NCI-H524 (cell line): ENCODE data around the gene PON2.
A peak's percentile ranks its signal among the peaks of the same experiment; 100 is the strongest.
"Not testable (repeated sequence)": the region's sequence is repeated elsewhere in the genome, so short reads cannot be mapped to it uniquely, and the experiment has no call there.

ENCODE experiments used
- DNase-seq, 2 experiments: peaks; one replicate each; lab custom pipeline; 2025; lab: John Stamatoyannopoulos, UW

The PON2 gene

GRCh38 chr7:95434557-95435421, at the start of gene PON2:
Gene PON2 (minus strand): TSS chr7:95435028. CDS start chr7:95434951, 77 bp downstream.
- peak in 1 of 2 experiments; percentile 50 for DNase-seq

- DNase-seq = no peak
Measured at GRCh38 chr7:95482424-95482823, 47.6 kb upstream of the PON2 start.

- DNase-seq = peak; percentile 48 to 62
Measured at GRCh38 chr7:95481271-95482165, 46.7 kb upstream of the PON2 start.

DNA sequence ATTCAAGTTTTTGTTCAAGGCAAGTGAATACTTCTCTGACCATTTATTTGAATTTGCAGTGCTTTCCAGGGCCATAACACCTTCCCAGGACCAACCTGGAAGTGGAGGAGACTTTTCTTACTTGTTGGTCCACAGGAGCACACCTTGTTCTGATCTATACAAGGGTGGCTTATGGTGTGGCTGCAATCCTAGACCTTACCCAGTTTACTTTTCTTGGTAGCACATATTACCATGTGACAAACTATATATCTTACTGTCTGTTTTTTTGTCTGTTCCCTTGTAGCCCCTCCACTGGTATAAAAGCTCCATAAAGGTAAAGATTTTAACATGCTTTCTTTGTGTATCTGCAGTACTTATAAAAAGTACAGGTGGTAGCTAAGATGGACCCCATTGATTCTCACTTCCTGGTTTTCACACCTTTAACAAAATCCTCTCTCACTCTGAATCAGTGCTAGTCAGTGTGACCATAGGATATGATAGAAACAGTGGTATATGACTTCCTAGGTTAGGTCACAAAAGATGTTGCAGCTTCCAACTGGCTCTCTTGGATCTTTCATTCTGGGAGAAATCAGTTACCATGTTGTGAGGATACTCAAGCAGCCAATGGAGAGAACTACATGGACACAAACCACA, 45.3 kb upstream of the PON2 start:
- no peak for DNase-seq

GRCh38 chr7:95478272-95479037, 43.6 kb upstream of the PON2 start:
- DNase-seq = peak; percentile 48 to 66

DNA sequence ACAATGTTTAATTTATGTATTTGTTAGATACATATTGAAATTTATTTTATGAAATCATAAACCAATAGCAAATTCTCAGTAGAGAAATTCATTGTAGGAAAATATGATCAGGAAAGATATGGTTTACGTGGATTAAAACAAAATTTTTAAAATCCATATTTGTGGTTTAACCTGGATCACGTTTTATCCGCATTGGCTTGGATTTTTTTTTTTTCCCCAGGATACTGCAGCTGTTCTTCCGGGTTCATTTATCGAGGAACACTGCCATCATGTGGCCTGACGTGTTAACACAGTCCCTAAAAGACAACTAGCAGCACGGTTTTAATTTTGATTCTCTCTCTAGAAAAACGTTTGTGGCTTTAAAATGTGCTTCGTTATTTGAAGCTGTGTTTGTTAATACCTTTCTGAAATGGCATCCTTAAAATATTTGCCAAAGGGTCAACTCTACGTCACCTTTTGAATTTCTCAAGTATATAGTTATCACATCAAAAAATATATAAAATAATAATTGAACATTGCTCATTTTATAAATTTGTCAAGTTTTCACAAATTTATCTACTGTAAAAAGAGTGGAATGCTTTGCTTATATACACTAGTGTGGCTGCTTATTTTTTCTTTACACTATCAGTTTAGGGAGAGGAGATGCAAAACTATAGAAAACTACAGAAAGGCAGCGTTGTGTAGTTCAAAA, 42.2 kb upstream of the PON2 start:
- DNase-seq = peak; percentile 61 to 76

- peak in 1 of 2 experiments; percentile 17 for DNase-seq
Measured at GRCh38 chr7:95476072-95476847, 41.4 kb upstream of the PON2 start.

- DNase-seq = peak; percentile 94 to 96
Measured at GRCh38 chr7:95473276-95473985, 38.6 kb upstream of the PON2 start.

DNA sequence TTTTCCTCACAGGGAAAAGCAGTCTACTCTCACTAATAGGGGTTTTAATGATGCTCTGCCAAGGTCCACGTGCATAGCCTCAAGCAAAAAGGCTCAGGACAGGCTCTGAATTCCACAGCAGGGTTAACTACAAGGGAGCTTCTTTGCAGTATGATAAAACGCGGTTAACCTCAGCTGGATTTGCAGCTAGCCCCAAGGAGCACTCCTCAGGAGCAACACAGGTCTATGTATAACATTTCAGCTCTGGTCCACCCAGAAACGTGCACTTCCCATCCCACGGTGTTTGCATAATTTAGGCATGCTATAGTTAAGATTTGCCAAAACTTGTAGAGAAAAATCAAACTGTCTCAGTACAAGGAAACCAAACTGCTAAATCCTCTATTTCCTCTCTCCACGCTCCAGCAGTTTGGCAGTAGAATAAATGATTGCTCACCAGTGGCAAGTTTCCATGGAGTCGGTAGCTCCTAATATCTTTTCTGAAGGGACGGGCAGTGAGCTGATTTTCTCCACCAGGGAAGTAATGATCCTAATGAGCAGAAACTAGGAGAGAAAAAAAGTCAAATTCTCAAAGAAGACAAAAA, 37.8 kb upstream of the PON2 start:
- DNase-seq = no peak

DNA sequence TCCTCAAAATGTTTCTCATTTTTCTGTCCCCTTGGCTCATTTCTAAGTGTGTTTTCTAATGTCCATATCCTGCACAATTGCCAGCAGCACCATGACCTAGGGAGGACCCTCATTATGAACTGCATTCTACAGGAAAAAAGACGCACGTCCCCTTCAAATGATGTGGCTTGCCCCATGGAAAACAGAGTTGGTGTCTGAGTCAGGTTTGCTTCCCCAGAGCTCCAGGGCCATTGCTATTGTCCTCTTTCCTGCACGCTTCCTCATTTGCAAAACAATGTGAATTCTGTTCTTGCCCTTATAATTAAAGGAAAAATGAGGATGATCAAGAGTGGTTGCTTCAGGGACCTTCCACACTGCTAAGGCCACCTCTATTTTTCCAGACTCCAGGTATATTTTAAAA, 36.2 kb upstream of the PON2 start:
- no peak for DNase-seq

- no peak for DNase-seq
Measured at GRCh38 chr7:95470452-95470851, 35.6 kb upstream of the PON2 start.

GRCh38 chr7:95469848-95470247, 35.0 kb upstream of the PON2 start:
- peak; percentile 69 to 85 for DNase-seq

DNA sequence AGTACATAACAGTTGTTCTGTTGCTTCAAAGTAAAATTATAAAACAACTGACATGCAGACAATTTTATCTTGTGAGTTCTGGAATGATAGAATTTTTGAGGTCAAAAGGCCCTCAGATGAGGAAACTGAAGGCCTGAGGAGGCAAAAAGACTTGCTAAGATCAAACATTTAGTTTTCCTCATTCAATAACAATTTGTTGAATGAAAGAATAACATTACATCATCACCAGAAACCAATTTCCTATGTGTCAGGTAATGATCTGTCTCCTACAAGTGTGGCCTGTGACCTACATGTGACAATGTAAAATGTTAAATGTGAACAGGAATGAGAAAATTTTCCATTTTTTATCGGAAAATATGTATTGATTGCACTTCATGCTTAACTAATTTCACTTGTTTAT, 34.4 kb upstream of the PON2 start:
- no peak for DNase-seq

- DNase-seq = no peak
Measured at GRCh38 chr7:95467912-95468607, 33.2 kb upstream of the PON2 start.

GRCh38 chr7:95460653-95461052, 25.8 kb upstream of the PON2 start:
- DNase-seq = not testable (repeated sequence)

DNA sequence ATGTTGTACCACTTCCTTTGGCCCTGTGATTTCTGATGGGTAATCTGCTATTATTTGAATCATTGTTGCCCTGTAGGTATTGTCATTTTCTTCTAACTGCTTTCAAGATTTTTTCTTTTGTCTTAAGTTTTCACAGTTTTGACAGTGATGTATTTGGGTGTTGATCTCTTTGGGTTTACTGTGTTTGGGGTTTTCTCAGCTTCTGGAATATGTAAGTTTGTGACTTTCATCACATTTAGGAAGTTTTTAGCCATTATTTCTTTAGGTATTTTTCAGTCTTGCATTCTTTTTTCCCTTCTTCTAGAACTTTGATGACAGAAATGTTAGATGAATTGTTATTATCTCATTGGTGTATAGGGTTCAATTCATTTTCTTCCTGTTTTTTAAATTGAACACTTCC, 23.1 kb upstream of the PON2 start:
- no peak for DNase-seq

GRCh38 chr7:95454438-95455045, 19.7 kb upstream of the PON2 start:
- DNase-seq = no peak

DNA sequence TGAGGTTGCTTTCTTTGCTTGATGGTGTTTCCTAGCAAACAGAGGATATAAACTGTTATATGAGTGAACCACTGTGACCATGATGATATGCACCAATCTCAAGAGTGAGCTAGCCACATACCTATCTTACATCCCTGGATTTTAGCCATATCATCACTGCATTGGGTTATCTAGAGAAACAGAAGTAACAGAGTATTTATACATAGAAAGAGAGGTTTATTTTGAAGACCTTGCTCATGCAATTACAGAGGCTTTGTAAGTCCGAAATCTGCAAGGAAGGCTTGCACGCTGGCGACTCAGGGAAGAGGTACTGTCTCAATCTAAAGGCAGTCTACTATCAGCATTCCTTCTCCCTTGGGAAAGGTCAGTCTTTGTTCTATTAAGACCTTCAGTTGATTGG, 11.8 kb upstream of the PON2 start:
- DNase-seq = no peak
